PC-3 (cell line): Measurements from ENCODE around the gene ADORA2A. TPM values are rescaled to one million over a fixed set of nuclear protein-coding genes. Genes with fewer than 3 reads are reported as not detected.

ENCODE experiments used
- ATAC-seq: fragments of 200-7000 bp; cut with Tn5 transposase; 2 replicates; pipeline ENCODE4 v1.9.1; 2020; ENCODE audit warnings: mild to moderate bottlenecking, moderate library complexity
- BruUV-seq: library from RNA; stranded (reverse); fragments of 400-500 nt; replicated peaks from 2 replicates; lab custom pipeline; 2021; lab: Mats Ljungman, UMichigan
- CTCF ChIA-PET: fragments of 300-600 bp; sonication (Branson Sonifier 250); formaldehyde crosslinking; loops from one replicate; lab custom pipeline; 2022; ENCODE audit warnings: antibody characterized with exemption; lab: Charles Lee
- POLR2A ChIA-PET: fragments of 300-600 bp; sonication (Branson Sonifier 250); formaldehyde crosslinking; loops from one replicate; lab custom pipeline; 2022; ENCODE audit warnings: antibody characterized with exemption; ENCODE audit not compliant: unreplicated experiment; lab: Charles Lee
- DNase-seq: peaks from one replicate; pipeline ENCODE4 v3.0.0-alpha.2; 2015
- H2AFZ ChIP-seq: fragments of 300-600 bp; sonication (generic); 2 replicates; pipeline ENCODE4 v1.6.0; 2016; ENCODE audit warnings: antibody characterized with exemption, low read length
- H3F3A ChIP-seq: fragments of 300-600 bp; sonication (generic); one replicate; pipeline ENCODE4 v1.6.0; 2017; ENCODE audit warnings: antibody characterized with exemption, low read length, control low read depth, mild to moderate bottlenecking; ENCODE audit not compliant: unreplicated experiment
- H3K27ac ChIP-seq: fragments of 300-600 bp; sonication (generic); 2 replicates; pipeline ENCODE4 v1.5.1; 2016; ENCODE audit warnings: mild to moderate bottlenecking, low read length
- H3K27me3 ChIP-seq: fragments of 300-600 bp; sonication (generic); 2 replicates; pipeline ENCODE4 v1.6.1; 2016; ENCODE audit warnings: low read length, mixed read lengths
- H3K36me3 ChIP-seq: fragments of 300-600 bp; sonication (generic); 2 replicates; pipeline ENCODE4 v1.6.1; 2016; ENCODE audit warnings: low read depth, mixed run types, low read length, mixed read lengths
- H3K4me1 ChIP-seq: fragments of 300-600 bp; sonication (generic); 2 replicates; pipeline ENCODE4 v1.5.1; 2016; ENCODE audit warnings: low read length; ENCODE audit not compliant: insufficient read depth
- H3K4me2 ChIP-seq: fragments of 300-600 bp; sonication (generic); 2 replicates; pipeline ENCODE4 v1.6.0; 2016; ENCODE audit warnings: low read length
- H3K4me3 ChIP-seq: fragments of 300-600 bp; sonication (generic); 2 replicates; pipeline ENCODE4 v1.5.1; 2016; ENCODE audit warnings: mild to moderate bottlenecking, low read length, mixed read lengths
- H3K79me2 ChIP-seq: fragments of 300-600 bp; sonication (generic); 2 replicates; pipeline ENCODE4 v1.6.1; 2017; ENCODE audit warnings: low read length, mixed read lengths
- H3K9ac ChIP-seq: fragments of 300-600 bp; sonication (generic); 2 replicates; pipeline ENCODE4 v1.6.0; 2016; ENCODE audit warnings: mild to moderate bottlenecking, low read length
- H3K9me2 ChIP-seq: fragments of 300-600 bp; sonication (generic); replicated peaks from 2 replicates; pipeline ENCODE4 v1.6.1; 2016; ENCODE audit warnings: mixed run types, low read length, mixed read lengths
- H3K9me3 ChIP-seq: fragments of 300-600 bp; sonication (generic); 2 replicates; pipeline ENCODE4 v1.6.1; 2016; ENCODE audit warnings: low read length, mixed read lengths
- H4K20me1 ChIP-seq: fragments of 300-600 bp; sonication (generic); 2 replicates; pipeline ENCODE4 v1.6.1; 2016; ENCODE audit warnings: low read length, mixed read lengths
- CTCF ChIP-seq: fragments of 300-600 bp; sonication (generic); conservative IDR thresholded peaks from 2 replicates; pipeline ENCODE4 v1.5.1; 2017; ENCODE audit warnings: antibody characterized with exemption, low read depth, mild to moderate bottlenecking, low read length
- EZH2 ChIP-seq: fragments of 300-600 bp; sonication (generic); IDR thresholded peaks from one replicate; pipeline ENCODE4 v1.6.1; 2017; ENCODE audit warnings: antibody characterized with exemption, mild to moderate bottlenecking, low read length; ENCODE audit not compliant: unreplicated experiment
- EZH2phosphoT487 ChIP-seq: fragments of 300-600 bp; sonication (generic); IDR thresholded peaks from 2 replicates; pipeline ENCODE4 v1.6.1; 2018; ENCODE audit warnings: mild to moderate bottlenecking, antibody characterized with exemption, low read length, borderline replicate concordance
- intact Hi-C: fragments of 100-400 bp; cut with micrococcal nuclease; formaldehyde crosslinking; loops from 2 replicates; pipeline ENCODE4 v1.9.0; 2023
- total RNA-seq: library from RNA; depleted of rRNA; stranded (reverse); fragments of >200 nt; gene quantifications from 2 replicates; pipeline ENCODE4 v1.2.3, GENCODE V29; 2014

Gene ADORA2A
- total RNA-seq, 1 experiment from 2014 or later, result 1.7 TPM

GRCh38 chr22:24392218-24392931, 35.0 kb upstream of the ADORA2A start:
- Histone ChIP-seq H3K4me1 (no peaks in the 10 kb centered on the region), H3K9me3 (no peaks in the 10 kb centered on the region), H3K79me2 (no peaks in the 10 kb centered on the region), H3K9me2 (no peaks in the 10 kb centered on the region), H3K36me3 (no peaks in the 10 kb centered on the region; the same call in 1 of the 2 replicates), H3F3A (no peaks in the 10 kb centered on the region), H3K27me3 (no peaks in the 10 kb centered on the region), H2AFZ (no peak overlapping the region), H4K20me1 (no peaks in the 10 kb centered on the region), H3K27ac (no peak overlapping the region), H3K4me3 (no peak overlapping the region), H3K9ac (no peak overlapping the region), H3K4me2 (no peak overlapping the region)
- TF ChIP-seq CTCF (no peak), EZH2phosphoT487 (no peak), EZH2 (no peak)
- ATAC-seq (no peak), DNase-seq (no peak)
- POLR2A ChIA-PET, result no interaction called here
- CTCF ChIA-PET, result no interaction called here
- intact Hi-C loops, result no loop called here
- BruUV-seq, result no TSS peak

- DNase-seq, result no peak
- intact Hi-C loops, result no loop called here
- no peak overlapping the region for H3K9ac ChIP-seq
- H3K4me1 ChIP-seq, result no peaks in the 10 kb centered on the region
- ChIA-PET CTCF (interaction anchor here (0.6 kb wide), 1 partner anchor 33 kb away, joined by 3 read pairs; no protein-coding TSS in a partner anchor), POLR2A (no interaction called here)
- H3K27me3 ChIP-seq, result no peaks in the 10 kb centered on the region
- no peaks in the 10 kb centered on the region for H3F3A ChIP-seq
- no peak overlapping the region for H3K4me3 ChIP-seq
- H4K20me1 ChIP-seq, result no peaks in the 10 kb centered on the region
- no peaks in the 10 kb centered on the region; the same call in 1 of the 2 replicates for H3K36me3 ChIP-seq
- BruUV-seq, result no TSS peak
- H2AFZ ChIP-seq, result no peak overlapping the region
- no peaks in the 10 kb centered on the region for H3K9me3 ChIP-seq
- no peak overlapping the region for H3K4me2 ChIP-seq
- ATAC-seq, result no peak
- no peak overlapping the region for H3K27ac ChIP-seq
- H3K79me2 ChIP-seq, result no peaks in the 10 kb centered on the region
- TF ChIP-seq CTCF (no peak), EZH2 (no peak), EZH2phosphoT487 (no peak)
- no peaks in the 10 kb centered on the region for H3K9me2 ChIP-seq
These were observed 34.3 kb upstream of the ADORA2A start for GRCh38 chr22:24393012-24393559.

- no peaks in the 10 kb centered on the region for H3K79me2 ChIP-seq
- H3F3A ChIP-seq, result no peaks in the 10 kb centered on the region
- no peak overlapping the region for H2AFZ ChIP-seq
- no peaks in the 10 kb centered on the region for H3K9me3 ChIP-seq
- no peaks in the 10 kb centered on the region for H3K27me3 ChIP-seq
- no peaks in the 10 kb centered on the region for H3K4me1 ChIP-seq
- ChIA-PET CTCF (interaction anchor here (0.6 kb wide), 1 partner anchor 32 kb away, joined by 3 read pairs; no protein-coding TSS in a partner anchor), POLR2A (no interaction called here)
- TF ChIP-seq EZH2phosphoT487 (no peak), EZH2 (no peak)
- intact Hi-C loops, result no loop called here
- ATAC-seq (no peak), DNase-seq (no peak)
- BruUV-seq, result no TSS peak
- H3K36me3 ChIP-seq, result no peaks in the 10 kb centered on the region; the same call in 1 of the 2 replicates
- H4K20me1 ChIP-seq, result no peaks in the 10 kb centered on the region
- H3K4me3 ChIP-seq, result no peak overlapping the region
- no peak overlapping the region for H3K4me2 ChIP-seq
- H3K27ac ChIP-seq, result no peak overlapping the region
- no peaks in the 10 kb centered on the region for H3K9me2 ChIP-seq
- H3K9ac ChIP-seq, result no peak overlapping the region
These were observed 33.6 kb upstream of the ADORA2A start for GRCh38 chr22:24393848-24394247.
